Activated naive CD4-positive, alpha-beta T cell treated with Interleukin-2 at 50 U/mL for 16 hours (primary cell): ENCODE measurements around the gene NT5M.

Experiments
- DNase-seq: peaks from one replicate; pipeline ENCODE4 v3.0.0-alpha.2; 2020

NT5M gene

DNA sequence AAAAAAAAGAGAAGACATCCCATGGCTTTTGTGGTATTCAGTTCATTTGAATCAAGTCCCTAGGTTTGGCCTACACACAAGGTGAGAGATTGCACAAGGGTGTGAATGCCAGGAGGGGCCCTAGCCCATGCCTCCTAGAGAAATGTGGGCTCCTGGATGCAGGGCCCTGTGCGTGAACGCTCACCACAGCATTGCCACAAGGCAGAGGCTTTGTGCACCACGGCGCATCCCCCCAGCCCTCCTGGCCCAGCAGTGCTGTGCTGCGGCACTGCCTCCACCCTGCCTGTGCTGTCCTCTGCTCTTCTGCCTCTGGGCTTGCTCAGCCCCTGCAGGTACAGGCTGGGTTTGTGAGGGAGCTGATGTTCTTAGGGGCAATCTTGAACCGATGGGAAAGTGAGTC is 92.7 kb downstream of the NT5M start:
- no peak for DNase-seq
